Vagina (tissue), 2 donors: Measurements from ENCODE around the gene E2F1. TPM values are rescaled to one million over a fixed set of nuclear protein-coding genes. Genes with fewer than 3 reads are reported as not detected.

Experiments used
- DNase-seq, 2 donors: peaks; one replicate each; pipeline ENCODE4 v3.0.0-alpha.2; 2017; ENCODE audit errors: extremely low spot score in 2 of 2
- H3K27ac ChIP-seq: fragments of 200-600 bp; sonication (generic); one replicate; pipeline ENCODE4 v1.5.1; 2019
- H3K27me3 ChIP-seq: fragments of 200-600 bp; sonication (generic); one replicate; pipeline ENCODE4 v1.5.1; 2019
- H3K36me3 ChIP-seq, 2 donors: fragments of 200-600 bp; sonication (generic); one replicate each; pipeline ENCODE4 v1.5.1; 2017 to 2019
- H3K4me1 ChIP-seq: fragments of 200-600 bp; sonication (generic); one replicate; pipeline ENCODE4 v1.5.1; 2019
- H3K4me3 ChIP-seq, 2 donors: fragments of 200-600 bp; sonication (generic); 1 replicate in 1 of 2; 2 replicates in 1 of 2; pipeline ENCODE4 v1.5.1; 2016 to 2019
- H3K9me3 ChIP-seq: fragments of 200-600 bp; sonication (generic); one replicate; pipeline ENCODE4 v1.5.1; 2019
- CTCF ChIP-seq, 3 experiments: fragments of 450-650 bp in 2 of 3; fragments of 200-600 bp in 1 of 3; sonication (generic) in 1 of 3; IDR thresholded peaks; one replicate each; pipeline ENCODE4 v1.5.1; 2017 to 2019; ENCODE audit warnings: antibody characterized with exemption in 3 of 3, mild to moderate bottlenecking in 2 of 3, moderate library complexity in 2 of 3
- POLR2A ChIP-seq, 2 donors: fragments of 450-650 bp; IDR thresholded peaks; one replicate each; pipeline ENCODE4 v1.6.1; 2017; ENCODE audit warnings: antibody characterized with exemption in 2 of 2, mild to moderate bottlenecking in 2 of 2, moderate library complexity in 2 of 2
- POLR2AphosphoS5 ChIP-seq, 2 donors: sonication (generic); formaldehyde crosslinking; IDR thresholded peaks; one replicate each; pipeline ENCODE4 v1.9.0; 2017; ENCODE audit warnings: antibody characterized with exemption in 2 of 2, mild to moderate bottlenecking in 2 of 2, low read depth in 1 of 2; ENCODE audit not compliant: insufficient read depth in 1 of 2
- intact Hi-C: fragments of 100-400 bp; cut with DNase I; formaldehyde crosslinking; loops from one replicate; pipeline ENCODE4 v1.15.1; 2023
- total RNA-seq: library from RNA; depleted of rRNA; stranded (reverse); fragments of >200 nt; gene quantifications from one replicate; pipeline ENCODE4 v1.2.3, GENCODE V29; 2016

Gene E2F1
- total RNA-seq, 1 donor from 2014 or later = 0.49 TPM

DNA sequence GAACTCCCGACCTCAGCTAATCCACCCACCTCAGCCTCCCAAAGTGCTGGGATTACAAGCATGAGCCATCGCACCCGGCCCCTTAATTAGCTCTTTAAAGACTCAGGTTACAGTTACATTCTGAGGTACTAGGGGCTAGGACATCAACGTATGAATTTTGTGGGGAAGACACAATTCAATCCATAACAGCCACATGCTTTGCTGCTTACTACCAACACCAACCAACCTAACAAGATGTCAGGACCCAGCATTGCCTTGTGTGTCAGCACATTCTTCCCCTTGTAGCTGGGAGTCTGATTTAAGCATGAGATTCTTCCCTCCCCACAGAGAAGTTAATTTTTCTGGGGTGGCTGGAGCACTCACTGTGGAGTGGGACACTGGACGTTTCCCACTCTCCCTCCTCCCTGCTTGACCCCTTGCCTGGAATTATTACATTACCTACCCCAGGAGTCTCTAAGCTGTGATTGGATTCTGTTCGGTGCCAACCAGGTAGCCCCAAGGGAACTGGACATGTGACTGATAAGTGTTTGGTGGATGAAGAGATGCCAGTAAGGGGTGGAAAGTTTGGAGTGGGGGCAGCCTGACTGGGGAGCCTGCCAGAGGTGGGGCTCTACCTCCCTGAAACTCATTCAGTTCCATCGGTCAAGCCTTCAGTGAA is 39.6 kb upstream of the E2F1 start:
- TF ChIP-seq POLR2AphosphoS5 (IDR thresholded peaks at IDR 0.05; ENCODE audit: insufficient read depth in 1 of 2, low read depth in 1 of 2) (no peak), CTCF (IDR thresholded peaks at IDR 0.05) (no peak), POLR2A (IDR thresholded peaks at IDR 0.05) (no peak)
- no peaks in the 10 kb centered on the region for H3K27me3 ChIP-seq
- intact Hi-C loops = no loop called here
- H3K4me3 ChIP-seq = no peak overlapping the region
- no peaks in the 10 kb centered on the region for H3K9me3 ChIP-seq
- no peaks in the 10 kb centered on the region for H3K36me3 ChIP-seq
- no peak overlapping the region for H3K27ac ChIP-seq
- DNase-seq = no peak
- no peaks in the 10 kb centered on the region for H3K4me1 ChIP-seq

DNA sequence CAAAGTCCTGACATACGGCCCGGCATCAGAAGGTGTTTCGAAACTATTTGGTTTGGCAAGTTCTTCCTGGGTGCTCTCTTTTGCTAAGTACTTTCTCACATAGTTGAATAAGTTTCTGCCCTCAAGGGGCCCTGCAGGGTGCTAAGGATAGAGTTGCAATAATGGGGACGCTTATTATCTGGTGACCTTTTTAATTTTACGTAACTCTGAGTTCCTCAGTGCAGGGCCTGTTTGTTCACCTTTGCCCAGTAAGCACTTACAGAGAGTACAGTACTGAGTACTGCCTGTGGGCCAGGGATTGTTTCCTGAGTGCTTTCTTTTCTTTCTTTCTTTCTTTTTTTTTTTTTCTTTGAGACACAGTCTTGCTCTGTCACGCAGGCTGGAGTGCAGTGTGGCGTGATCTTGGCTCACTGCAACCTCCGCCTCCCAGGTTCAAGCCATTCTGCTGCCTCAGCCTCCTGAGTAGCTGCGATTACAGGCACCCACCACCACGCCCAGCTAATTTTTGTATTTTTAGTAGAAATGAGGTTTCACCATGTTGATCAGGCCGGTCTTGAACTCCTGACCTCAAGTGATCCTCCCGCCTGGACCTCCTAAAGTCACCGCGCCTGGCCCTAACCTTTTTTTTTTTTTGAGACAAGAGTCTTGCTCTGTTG is 38.4 kb upstream of the E2F1 start:
- DNase-seq = no peak

GRCh38 chr20:33721391-33722140 is 35.4 kb upstream of the E2F1 start:
- no peaks in the 10 kb centered on the region for H3K36me3 ChIP-seq
- DNase-seq = no peak
- TF ChIP-seq CTCF (IDR thresholded peaks at IDR 0.05) (no peak), POLR2AphosphoS5 (IDR thresholded peaks at IDR 0.05; ENCODE audit: insufficient read depth in 1 of 2, low read depth in 1 of 2) (no peak), POLR2A (IDR thresholded peaks at IDR 0.05) (no peak)
- intact Hi-C loops = no loop called here
- H3K4me1 ChIP-seq = peaks cover 18% of the 10 kb centered on the region
- H3K27me3 ChIP-seq = no peaks in the 10 kb centered on the region
- H3K4me3 ChIP-seq = no peak overlapping the region
- no peaks in the 10 kb centered on the region for H3K9me3 ChIP-seq
- H3K27ac ChIP-seq = no peak overlapping the region

More for the DNA sequence above, 38.4 kb upstream of the E2F1 start:
- Histone ChIP-seq H3K4me1 (peaks cover 2% of the 10 kb centered on the region), H3K36me3 (no peaks in the 10 kb centered on the region), H3K27me3 (no peaks in the 10 kb centered on the region), H3K9me3 (no peaks in the 10 kb centered on the region), H3K4me3 (no peak overlapping the region), H3K27ac (no peak overlapping the region)
- intact Hi-C loops = no loop called here
- TF ChIP-seq POLR2AphosphoS5 (IDR thresholded peaks at IDR 0.05; ENCODE audit: insufficient read depth in 1 of 2, low read depth in 1 of 2) (no peak), POLR2A (IDR thresholded peaks at IDR 0.05) (no peak), CTCF (IDR thresholded peaks at IDR 0.05) (no peak)

- Histone ChIP-seq H3K36me3 (no peaks in the 10 kb centered on the region), H3K4me1 (peaks cover 18% of the 10 kb centered on the region), H3K9me3 (no peaks in the 10 kb centered on the region), H3K27ac (peak within 1 kb of the TSS; percentile 78), H3K4me3 (peak within 1 kb of the TSS; percentile 90 to 94), H3K27me3 (no peaks in the 10 kb centered on the region)
- peak in 1 of 2 donors; percentile 99 for DNase-seq
- TF ChIP-seq POLR2A (IDR thresholded peaks at IDR 0.05) = no peak
- peak; percentile 83 to 90 for TF ChIP-seq POLR2AphosphoS5 (IDR thresholded peaks at IDR 0.05; ENCODE audit: insufficient read depth in 1 of 2, low read depth in 1 of 2)
- TF ChIP-seq CTCF (IDR thresholded peaks at IDR 0.05) = no peak
- intact Hi-C loops = no loop called here
Observed at GRCh38 chr20:33719989-33720709, 34.0 kb upstream of the E2F1 start, which contains the start of gene PXMP4. Gene PXMP4 (minus strand): TSS chr20:33720310. CDS start chr20:33720207, 103 bp downstream.
